ENCODE measurements around the gene MRPL22.
"Not testable (repeated sequence)": the region's sequence is repeated elsewhere in the genome, so short reads cannot be mapped to it uniquely, and the experiment has no call there.

Gene MRPL22

GRCh38 chr5:154943527-154943926 is 2.7 kb downstream of the MRPL22 start:
- no peak for DNase-seq

GRCh38 chr5:154944716-154945115 is 3.8 kb downstream of the MRPL22 start:
- DNase-seq = no peak

GRCh38 chr5:154945695-154946301 is 4.9 kb downstream of the MRPL22 start:
- no peak for DNase-seq

- DNase-seq = no peak
Observed at GRCh38 chr5:154947778-154948177, 6.9 kb downstream of the MRPL22 start.

- DNase-seq = no peak
Observed at GRCh38 chr5:154948313-154948712, 7.4 kb downstream of the MRPL22 start.

- DNase-seq = no peak
Observed at GRCh38 chr5:154949781-154950180, 8.9 kb downstream of the MRPL22 start.

- no peak for DNase-seq
Observed at GRCh38 chr5:154956712-154957111, 15.8 kb downstream of the MRPL22 start.

GRCh38 chr5:154962494-154962893 is 21.6 kb downstream of the MRPL22 start:
- no peak for DNase-seq

GRCh38 chr5:154966081-154966841 is 25.4 kb downstream of the MRPL22 start:
- no peak for DNase-seq

- no peak for DNase-seq
Observed at GRCh38 chr5:154966874-154967273, 26.0 kb downstream of the MRPL22 start.

GRCh38 chr5:154967421-154968024 is 26.6 kb downstream of the MRPL22 start:
- DNase-seq = no peak

- DNase-seq = no peak
Observed at GRCh38 chr5:154968953-154969352, 28.1 kb downstream of the MRPL22 start.

- DNase-seq = no peak
Observed at GRCh38 chr5:154970759-154971158, 29.9 kb downstream of the MRPL22 start.

- no peak for DNase-seq
Observed at GRCh38 chr5:154971501-154971900, 30.6 kb downstream of the MRPL22 start.

GRCh38 chr5:154972476-154973080 is 31.7 kb downstream of the MRPL22 start:
- peak; percentile 1 for DNase-seq

GRCh38 chr5:154976082-154976481 is 35.2 kb downstream of the MRPL22 start:
- DNase-seq = not testable (repeated sequence)

GRCh38 chr5:154977409-154977808 is 36.5 kb downstream of the MRPL22 start:
- no peak for DNase-seq

GRCh38 chr5:154978294-154978693 is 37.4 kb downstream of the MRPL22 start:
- not testable (repeated sequence) for DNase-seq

- peak; percentile 61 for DNase-seq
Observed at GRCh38 chr5:154984946-154985516, 44.2 kb downstream of the MRPL22 start.

GRCh38 chr5:154986151-154986550 is 45.3 kb downstream of the MRPL22 start:
- no peak for DNase-seq

GRCh38 chr5:154989626-154990025 is 48.8 kb downstream of the MRPL22 start:
- DNase-seq = no peak

GRCh38 chr5:154993461-154993860 is 52.6 kb downstream of the MRPL22 start:
- DNase-seq = no peak

GRCh38 chr5:154995679-154996078 is 54.8 kb downstream of the MRPL22 start:
- no peak for DNase-seq
